GM21526 (cell line): Measurements from ENCODE around the gene EIF5A2.
"Not testable (repeated sequence)": the region's sequence is repeated elsewhere in the genome, so short reads cannot be mapped to it uniquely, and the experiment has no call there.

ENCODE experiments used
- ATAC-seq: cut with Tn5 transposase; IDR thresholded peaks from one replicate; pipeline ENCODE4 v1.9.1; 2021; ENCODE audit warnings: moderate library complexity; ENCODE audit not compliant: unreplicated experiment, low FRiP score

EIF5A2 gene

DNA sequence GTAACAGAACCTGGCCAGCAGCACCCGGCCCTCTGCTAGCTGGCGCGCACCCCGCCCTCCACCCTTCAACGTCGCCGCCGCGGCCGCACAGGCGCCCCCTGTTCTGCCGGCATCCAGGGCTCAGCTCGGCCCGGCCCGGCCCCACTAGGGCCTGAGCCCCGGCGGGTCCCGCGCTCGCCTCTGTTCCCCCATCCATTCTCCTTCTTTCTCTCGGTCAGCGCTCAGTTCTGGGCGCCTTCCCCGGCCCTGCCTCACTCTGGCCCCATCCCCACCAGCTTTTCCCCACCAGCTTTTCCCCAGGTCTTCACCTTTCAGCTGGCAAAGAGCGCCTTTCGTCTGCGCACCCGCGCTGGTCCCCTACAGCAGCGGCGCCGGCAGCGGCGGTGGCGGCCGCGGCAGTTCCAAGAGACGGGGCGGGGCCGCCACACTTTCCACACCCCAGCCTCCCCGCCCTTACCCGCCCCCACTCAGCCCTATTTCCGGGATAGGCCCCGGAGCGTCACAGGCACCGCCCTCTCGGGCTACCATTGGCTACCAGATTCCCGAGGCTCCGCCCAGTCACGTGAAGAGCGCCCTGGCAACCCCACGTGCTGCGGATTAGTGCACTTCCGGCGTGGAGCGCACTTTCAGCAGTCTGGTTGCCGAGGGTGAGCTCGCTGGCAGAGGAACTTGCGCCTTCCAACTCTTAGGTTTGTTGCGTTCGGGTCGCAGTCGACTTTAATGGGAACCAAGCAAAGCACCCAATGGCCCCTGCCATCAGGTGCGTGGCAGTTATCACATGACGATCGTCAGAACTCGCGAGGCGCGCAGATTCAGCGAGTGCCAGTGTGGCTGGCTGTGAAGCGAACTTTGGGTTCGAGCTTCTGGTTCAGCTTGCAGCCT, at the start of gene EIF5A2:
EIF5A2 (minus strand) TSS at position 403 of the 882 bp plus-strand sequence. CDS start 831 bp downstream, outside the sequence.
- peak; percentile 89 for ATAC-seq

DNA sequence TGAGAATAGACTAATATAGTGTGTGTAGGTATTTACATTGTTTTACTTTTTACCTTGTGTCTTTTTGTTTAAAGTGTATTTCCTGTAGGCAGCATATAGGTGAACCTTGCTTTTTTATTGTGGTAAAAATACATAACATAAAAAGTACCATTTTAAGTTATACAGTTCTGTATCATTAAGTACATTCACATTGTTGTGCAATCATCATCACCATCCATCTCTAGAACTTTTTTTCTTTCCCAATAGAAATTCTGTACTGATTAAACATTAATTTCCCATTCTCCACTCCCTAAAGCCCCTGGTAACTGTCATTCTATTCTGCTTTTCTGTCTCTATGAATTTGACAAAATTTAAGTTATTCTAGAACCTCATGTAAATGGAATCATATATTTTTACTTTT, 48.2 kb upstream of the EIF5A2 start:
- no peak for ATAC-seq

DNA sequence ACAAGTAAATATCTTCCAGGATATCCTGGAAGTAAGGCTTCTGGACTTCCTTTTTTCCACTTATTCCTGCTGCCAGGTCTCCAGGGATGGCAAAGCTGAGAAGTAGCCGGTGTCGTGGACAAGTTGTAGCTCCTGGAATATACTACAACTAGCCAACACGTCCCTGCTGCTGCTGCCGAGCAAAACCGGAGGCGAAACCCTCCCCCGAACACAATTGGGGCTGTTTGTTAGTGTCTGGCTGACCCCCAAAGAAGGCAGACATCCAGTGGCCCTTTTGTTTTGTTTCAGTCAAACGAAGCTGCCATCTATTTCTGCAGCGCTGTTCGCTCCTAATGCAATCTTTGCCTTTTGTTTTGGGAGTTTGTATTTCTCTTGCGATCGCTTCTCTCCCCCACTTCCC, 45.3 kb upstream of the EIF5A2 start:
- ATAC-seq: no peak

DNA sequence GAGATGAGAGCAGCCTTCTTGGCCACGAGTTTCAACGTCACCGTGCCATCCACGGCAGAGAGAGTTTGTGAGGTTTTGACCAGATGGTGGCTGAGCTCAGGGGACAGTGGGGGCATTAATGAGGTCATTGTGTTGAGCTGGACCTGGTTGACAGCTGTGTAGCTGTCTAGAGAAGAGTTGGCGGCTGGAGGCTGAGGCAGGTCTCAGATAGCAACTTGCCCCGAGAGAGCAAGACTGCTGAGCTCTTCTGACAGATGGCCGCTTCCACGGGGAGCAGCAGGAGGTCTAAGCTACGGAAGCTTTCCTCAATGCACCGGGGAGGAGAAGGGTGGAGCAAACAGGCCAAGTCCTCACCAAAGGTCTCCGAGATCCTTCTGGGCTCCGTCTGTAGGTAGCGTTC, 44.8 kb upstream of the EIF5A2 start:
- ATAC-seq: no peak

DNA sequence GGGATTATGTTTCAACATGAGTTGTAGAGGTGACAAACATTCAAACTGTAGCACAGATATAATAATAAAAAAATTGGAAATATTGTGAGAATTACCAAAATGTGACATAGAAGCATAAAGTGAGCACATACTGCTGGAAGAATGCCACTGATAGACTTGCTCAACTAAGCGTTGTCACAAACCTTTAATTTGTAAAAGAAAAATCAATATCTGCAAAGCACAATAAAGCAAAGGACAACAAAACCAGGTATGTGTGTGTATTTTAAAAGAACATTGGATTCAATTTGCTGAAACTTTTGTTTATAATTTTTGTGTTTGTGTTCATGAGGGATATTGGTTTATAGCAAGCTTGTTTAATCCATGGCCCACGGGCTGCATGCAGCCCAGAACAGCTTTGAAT, 40.8 kb upstream of the EIF5A2 start:
- no peak for ATAC-seq

DNA sequence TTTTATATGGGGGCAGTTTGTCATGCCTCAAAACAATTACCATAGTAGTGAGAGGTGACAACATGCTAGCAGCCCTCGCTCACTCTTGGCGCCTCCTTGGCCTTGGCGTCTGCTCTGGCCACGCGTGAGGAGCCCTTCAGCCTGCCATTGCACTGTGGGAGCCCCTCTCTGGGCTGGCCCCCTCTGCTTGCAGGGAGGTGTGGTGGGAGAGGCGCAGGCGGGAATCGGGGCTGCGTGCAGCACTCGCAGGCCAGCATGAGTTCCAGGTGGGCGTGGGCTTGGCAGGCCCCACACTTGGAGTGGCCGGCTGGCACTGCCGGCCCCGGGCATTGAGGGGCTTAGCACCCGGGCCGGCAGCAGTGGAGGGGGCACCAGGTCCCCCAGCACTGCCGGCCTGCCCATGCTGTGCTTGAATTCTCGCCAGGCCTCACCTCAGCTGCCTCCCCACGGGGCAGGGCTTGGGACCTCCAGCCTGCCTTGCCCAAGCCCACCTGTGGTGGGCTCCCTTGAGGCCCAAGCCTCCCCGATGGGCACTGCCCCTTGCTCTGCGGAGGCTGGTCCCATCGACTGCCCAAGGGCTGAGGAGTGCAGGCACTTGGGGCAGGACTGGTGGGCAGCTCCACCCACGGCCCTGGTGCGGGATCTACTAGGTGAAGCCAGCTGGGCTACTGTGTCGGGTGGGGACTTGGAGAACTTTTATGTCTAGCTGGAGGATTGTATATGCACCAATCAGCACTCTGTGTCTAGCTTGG, 38.8 kb upstream of the EIF5A2 start:
- no peak for ATAC-seq

DNA sequence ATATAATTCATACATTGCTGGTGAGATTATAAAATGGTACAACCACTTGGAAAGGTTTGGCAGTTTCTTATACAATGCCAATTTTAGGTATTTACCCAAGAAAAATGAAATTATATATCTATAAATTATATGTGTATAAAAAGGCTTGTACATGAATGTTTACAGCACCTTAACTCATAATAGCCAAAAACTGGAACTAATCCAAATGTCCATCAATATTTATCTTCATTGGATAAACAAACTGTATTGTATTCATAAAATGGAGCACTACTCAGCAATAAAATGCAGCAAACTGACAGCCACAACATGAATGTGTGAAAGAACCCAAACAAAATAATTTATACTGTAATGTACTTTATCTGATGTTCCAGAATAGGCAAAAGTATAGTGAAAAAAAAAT, 33.6 kb upstream of the EIF5A2 start:
- no peak for ATAC-seq

DNA sequence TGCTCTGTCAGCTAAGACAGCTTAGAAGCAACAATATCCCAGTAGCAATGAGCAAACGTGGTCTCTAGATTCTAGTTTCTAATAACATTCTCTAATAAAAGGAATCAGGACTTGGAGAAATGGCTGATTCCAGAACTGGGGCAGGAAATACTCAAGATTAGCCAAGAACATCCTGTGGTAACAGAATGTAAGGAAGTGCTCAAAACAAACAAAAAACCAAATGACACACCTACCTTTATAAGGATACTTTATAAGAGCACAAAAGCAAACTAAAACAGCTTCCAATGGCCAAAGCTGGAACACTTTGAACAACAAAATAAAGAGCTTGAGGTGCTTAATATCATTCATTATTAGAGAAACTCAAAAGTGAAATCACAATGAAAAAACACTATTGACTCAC, 33.1 kb upstream of the EIF5A2 start:
- no peak for ATAC-seq

DNA sequence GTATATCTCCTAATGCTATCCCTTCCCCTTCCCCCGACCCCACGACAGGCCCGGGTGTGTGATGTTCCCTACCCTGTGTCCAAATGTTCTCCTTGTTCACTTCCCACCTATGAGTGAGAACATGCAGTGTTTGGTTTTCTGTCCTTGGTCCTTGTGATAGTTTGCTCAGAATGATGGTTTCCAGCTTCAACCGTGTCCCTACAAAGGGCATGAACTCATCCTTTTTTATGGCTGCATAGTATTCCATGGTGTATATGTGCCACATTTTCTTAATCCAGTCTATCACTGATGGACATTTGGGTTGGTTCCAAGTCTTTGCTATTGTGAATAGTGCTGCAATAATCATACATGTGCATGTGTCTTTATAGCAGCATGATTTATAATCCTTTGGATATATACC, 24.6 kb upstream of the EIF5A2 start:
- ATAC-seq: not testable (repeated sequence)

DNA sequence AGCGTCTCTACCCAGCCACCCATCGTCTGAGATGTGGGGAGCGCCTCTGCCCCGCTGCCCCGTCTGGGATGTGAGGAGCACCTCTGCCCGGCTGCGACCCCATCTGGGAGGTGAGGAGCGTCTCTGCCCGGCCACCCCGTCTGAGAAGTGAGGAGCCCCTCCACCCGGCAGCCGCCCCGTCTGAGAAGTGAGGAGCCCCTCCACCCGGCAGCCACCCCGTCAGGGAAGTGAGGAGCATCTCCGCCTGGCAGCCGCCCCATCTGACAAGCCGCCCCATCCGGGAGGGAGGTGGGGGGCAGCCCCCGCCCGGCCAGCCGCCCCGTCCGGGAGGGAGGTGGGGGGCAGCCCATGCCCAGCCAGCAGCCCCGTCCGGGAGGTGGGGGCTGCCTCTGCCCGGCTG, 15.1 kb upstream of the EIF5A2 start:
- ATAC-seq: not testable (repeated sequence)

DNA sequence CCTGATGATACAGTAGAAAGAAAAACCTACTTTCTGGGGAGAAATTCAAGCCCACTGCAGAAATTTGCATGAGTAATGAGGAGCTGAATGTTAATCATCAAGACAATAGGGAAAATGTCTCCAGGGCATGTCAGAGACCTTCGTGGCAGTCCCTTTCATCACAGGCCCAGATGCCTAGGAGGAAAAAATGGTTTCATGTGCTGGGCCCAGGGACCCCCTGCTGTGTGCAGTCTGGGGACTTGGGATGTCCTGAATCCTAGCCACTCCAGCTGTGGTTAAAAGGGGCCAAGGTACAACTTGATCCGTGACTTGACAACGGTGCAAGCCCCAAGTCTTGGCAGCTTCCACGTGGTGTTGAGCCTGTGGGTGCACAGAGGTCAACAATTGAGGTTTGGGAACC, 10.3 kb upstream of the EIF5A2 start:
- ATAC-seq: no peak

DNA sequence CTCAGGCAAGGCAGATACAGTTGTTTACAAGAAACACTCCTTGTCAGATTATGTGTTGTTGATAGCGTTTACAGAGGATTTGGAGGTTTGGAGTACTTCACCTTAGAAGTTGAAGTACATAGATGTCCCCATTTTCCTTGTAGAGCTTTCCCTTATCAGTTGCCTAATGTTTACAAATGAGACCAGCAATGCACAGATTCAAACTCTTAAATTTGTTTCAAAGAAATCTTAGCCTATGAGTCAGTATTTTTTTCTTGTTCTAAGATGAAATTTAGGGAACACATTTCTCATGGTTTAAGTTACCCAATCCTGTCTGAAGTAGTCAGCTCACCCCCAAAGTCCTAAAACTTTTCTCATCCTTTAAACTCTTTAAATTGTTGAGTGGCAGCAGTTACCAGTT, 6.3 kb upstream of the EIF5A2 start:
- ATAC-seq: no peak

DNA sequence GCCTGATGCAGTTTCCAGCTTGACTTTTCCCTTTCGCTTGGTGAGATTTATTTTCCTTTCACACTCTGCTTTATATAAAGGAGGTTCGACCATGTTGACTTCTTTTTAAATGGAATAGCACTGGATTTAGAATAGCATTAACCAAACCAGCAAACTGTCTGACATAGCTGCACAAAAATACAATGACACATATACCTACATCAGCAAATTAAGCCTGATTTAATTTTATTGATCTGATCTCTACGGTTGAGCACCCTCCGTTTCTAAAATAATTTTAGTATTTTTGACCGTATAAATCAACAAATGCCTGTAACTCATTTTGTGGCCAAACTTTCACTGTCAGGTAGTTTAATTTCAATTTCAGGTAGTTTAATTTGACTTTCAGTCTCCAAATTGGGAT, 5.8 kb upstream of the EIF5A2 start:
- no peak for ATAC-seq

DNA sequence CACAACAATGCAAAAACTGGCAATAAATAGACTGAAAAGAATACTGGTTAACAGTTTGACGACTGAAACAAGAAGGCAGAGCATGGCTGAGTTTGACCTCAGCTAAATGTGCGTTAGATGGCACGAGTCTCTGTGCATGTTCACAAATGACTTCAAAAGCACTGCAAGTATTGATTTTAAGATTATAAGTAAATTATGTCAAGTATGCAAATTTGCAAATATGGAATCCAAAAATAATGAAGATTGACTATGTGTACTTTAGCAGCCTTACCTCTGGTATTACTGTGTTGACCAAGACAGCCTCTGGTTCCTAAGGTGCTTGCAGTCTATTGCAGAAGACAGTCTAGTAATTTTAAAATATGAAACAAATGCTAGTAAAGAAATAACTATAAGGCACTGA, 2.6 kb upstream of the EIF5A2 start:
- no peak for ATAC-seq

DNA sequence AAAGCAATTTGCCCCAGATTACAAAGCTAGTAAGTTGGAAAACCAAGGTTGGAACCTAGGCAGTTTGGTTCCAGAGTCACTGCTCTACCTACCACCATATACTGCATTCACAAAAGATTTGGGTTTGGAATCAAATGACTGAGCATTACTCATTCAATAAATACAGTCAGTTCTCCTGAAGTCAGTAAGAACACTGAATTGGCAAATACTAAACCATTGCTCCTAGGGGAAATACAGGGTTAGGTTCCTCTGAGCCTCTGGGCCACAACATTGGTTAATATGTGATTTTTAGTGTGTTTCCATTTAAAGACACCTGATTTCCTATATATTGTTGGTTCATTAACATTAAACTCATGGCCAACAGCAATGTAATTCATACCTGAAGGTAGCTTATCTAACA, 2.1 kb upstream of the EIF5A2 start:
- no peak for ATAC-seq

DNA sequence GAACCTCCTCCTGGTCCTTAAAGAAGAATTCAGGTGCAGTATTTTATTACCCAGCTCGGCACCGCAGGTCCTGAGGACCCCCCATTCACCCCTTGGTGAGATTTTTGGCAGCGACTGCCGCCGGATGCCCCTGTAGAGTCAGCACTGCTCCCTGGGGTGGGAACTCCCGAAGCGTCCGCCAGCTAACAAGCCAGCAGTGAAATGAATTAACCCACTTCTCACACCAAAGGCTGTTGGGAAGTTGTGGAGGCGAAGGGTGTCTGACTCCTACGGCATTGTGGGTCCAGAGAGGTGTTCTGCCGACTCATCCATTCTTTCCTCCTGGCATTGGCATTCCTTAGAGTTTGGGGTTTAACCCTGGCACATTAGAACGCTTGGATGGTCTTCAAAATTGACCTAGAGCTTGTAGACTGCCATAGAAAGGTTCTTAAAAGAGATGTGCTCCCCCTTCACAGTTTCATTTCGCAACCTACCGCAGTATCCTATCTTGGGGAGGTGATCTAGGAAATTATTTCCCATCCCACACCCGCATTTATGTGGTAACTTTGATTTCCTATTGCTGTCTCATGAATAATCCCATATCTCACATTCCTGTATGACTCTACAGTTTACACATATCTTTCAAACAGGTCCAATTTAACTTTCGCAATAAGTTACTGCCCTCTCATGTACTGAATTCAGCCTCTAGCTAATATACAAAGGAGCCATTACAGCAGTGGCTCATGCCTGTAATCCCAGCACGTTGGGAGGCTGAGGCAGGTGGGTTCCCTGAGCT, 879 bp upstream of the EIF5A2 start:
- ATAC-seq: no peak

DNA sequence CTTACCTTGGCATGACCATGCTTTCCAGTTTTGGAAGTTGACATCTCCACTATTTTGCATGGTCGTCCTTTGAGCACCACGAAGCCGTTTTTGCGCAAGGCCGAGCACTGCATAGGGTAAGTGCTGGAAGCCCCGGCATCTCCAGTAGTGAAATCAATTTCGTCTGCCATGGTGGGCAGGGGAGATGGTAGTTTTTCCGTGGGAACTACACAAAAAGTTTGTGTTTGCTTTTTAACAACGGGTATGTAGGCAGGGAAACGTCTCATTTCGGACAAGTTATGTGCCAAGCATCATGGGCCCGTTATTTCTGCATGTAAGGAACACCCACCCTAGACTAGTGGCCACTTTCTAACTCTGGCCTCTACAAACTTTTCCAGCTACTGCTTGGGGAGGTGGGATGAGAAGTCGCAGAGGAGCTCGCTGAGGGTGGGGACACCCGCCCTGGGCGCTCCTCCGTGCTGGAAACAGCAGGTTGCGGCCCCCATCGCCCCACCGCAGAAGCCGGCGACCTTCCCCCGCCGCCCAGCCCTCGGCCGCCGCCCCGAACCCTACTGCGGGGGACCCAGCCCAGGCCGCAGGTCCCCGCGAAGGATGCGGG, 701 bp downstream of the EIF5A2 start:
- ATAC-seq: no peak

DNA sequence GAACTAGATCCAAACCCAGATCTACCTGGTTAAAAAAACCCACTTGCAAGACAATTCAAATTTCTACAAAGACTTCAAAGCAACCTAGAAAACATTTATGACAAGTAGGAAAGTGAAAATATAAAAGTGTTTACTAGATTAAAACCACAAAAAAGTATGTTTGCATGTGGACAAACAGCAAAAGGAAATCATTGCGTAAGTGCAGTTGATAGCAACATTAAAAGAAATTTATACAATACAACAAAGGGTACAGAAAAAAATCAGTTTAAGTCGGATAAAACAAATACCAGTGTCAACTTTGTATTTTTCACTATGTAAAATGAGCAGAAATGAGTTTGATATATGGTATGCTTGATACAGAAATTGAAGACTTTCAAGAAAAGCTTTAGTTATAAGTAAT, 2.6 kb downstream of the EIF5A2 start:
- no peak for ATAC-seq

DNA sequence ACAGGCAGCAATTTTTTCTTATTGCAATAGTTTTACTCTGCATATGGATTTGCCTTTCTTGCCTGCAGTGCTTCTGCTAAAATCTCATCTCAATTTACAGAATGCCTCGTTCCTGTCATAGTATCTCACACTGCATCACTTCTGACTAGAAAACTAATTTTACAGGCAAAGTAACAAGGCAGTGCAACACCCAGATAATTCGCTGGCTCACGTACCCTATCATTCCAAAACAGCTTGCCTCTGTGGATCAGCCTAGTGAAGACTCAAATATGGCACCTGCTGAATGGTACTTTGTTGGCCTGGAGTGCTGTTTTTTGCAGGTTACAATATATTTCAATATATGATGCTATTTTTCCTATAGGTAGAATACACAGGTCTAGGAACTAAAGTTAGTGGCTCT, 5.3 kb downstream of the EIF5A2 start:
- no peak for ATAC-seq

DNA sequence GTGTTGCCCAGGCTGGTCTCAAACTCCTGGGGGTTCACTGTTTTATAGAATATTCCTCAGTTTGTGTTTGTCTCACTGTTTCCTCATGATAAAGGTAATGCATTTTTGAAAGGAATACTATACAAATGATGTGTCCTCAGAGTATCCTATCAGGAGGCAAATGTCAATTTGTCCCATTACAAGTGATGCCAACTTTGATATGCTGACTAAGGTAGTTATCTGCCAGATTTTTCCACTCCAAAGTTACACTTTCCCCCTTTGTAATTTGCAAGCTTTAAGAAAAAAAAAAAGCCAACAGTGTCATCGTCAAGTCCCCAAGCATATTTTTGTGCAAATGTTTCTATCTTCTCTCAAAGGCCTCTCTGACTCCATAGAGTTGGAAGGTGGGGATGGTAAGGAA, 9.0 kb downstream of the EIF5A2 start:
- ATAC-seq: no peak

DNA sequence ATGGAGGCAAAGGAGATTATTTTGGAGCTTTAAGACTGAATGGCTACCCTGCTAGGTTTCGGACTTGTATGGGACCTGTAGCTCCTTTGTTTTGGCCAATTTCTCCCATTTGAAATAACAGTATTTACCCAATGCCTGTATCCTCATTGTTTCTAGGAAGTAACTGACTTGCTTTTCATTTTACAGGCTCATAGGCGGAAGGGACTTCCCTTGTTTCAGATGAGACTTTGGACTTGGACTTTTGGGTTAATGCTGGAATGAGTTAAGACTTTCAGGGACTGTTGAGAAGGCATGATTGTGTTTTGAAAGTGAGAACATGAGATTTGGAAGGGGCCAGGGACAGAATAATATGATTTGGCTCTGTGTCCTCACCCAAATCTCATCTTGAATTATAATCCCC, 10.5 kb downstream of the EIF5A2 start:
- no peak for ATAC-seq
